Transverse colon (tissue), 4 donors: ENCODE data around the gene NFASC. TPM values are rescaled to one million over a fixed set of nuclear protein-coding genes. Genes with fewer than 3 reads are reported as not detected.

Experiments used
- DNase-seq: peaks from one replicate; pipeline ENCODE4 v3.0.0-alpha.2; 2019
- H3K27ac ChIP-seq, 4 donors: fragments of 200-600 bp; sonication (generic); 2 replicates each; pipeline ENCODE4 v1.5.1; 2016 to 2018; ENCODE audit warnings: inconsistent platforms in 4 of 4
- H3K27me3 ChIP-seq: fragments of 200-600 bp; sonication (generic); 2 replicates; pipeline ENCODE4 v1.5.1; 2017; ENCODE audit warnings: inconsistent platforms
- H3K36me3 ChIP-seq, 4 donors: fragments of 200-600 bp; sonication (generic); 2 replicates each; pipeline ENCODE4 v1.5.1; 2017 to 2019; ENCODE audit warnings: inconsistent platforms in 4 of 4
- H3K4me1 ChIP-seq, 4 donors: fragments of 200-600 bp; sonication (generic); 2 replicates each; pipeline ENCODE4 v1.5.1; 2017 to 2020; ENCODE audit warnings: inconsistent platforms in 4 of 4
- H3K4me3 ChIP-seq, 4 donors: fragments of 200-600 bp; sonication (generic); 1 replicate in 1 of 4; 2 replicates in 3 of 4; pipeline versions ENCODE4 v1.5.1 to v1.6.1; 2017 to 2019; ENCODE audit warnings: inconsistent platforms in 4 of 4
- H3K9me3 ChIP-seq, 2 donors: fragments of 200-600 bp; sonication (generic); 2 replicates each; pipeline ENCODE4 v1.5.1; 2017 to 2019; ENCODE audit warnings: inconsistent platforms in 2 of 2
- EP300 ChIP-seq: sonication (generic); formaldehyde crosslinking; IDR thresholded peaks from one replicate; pipeline ENCODE4 v1.6.1; 2017; ENCODE audit warnings: antibody characterized with exemption, low read depth
- POLR2A ChIP-seq: fragments of 450-650 bp; IDR thresholded peaks from one replicate; pipeline ENCODE4 v1.6.1; 2016; ENCODE audit warnings: antibody characterized with exemption, mild to moderate bottlenecking, moderate library complexity
- POLR2AphosphoS5 ChIP-seq, 3 donors: sonication (generic); formaldehyde crosslinking; IDR thresholded peaks; one replicate each; pipeline ENCODE4 v1.6.1; 2016; ENCODE audit warnings: antibody characterized with exemption in 3 of 3
- WGBS, 2 donors: methylation state at CpG; one replicate each; pipeline ENCODE4 v1.1.5; 2018; ENCODE audit warnings: low coverage in 1 of 2; 5-methylcytosine and 5-hydroxymethylcytosine counted together
- in situ Hi-C, 4 donors: fragments of 200-750 bp; cut with MboI; loops; one replicate each; pipeline versions ENCODE4 v1.15.0 to v1.15.1; 2017; ENCODE audit warnings: low sequenced_read_pairs in 3 of 4, low pct_ligation_motif_present in 1 of 4, low pct_unique_long_range_greater_than_20kb in 1 of 4
- intact Hi-C: fragments of 100-400 bp; cut with DNase I; formaldehyde crosslinking; loops from one replicate; pipeline ENCODE4 v1.15.1; 2023; ENCODE audit warnings: low total_unique reads
- total RNA-seq, 4 donors: library from RNA; depleted of rRNA; stranded (reverse); fragments of >200 nt; gene quantifications; one replicate each; pipeline ENCODE4 v1.1.0, GENCODE V29; 2016
- TF ChIP-seq, protein P1 (sequence below), 5 experiments: fragments of 200-600 bp in 3 of 5; fragments of 450-650 bp in 2 of 5; sonication (generic) in 3 of 5; IDR thresholded peaks; 1 replicate in 2 of 5; 2 replicates in 3 of 5; pipeline ENCODE4 v1.5.1; 2016 to 2017; ENCODE audit warnings: antibody characterized with exemption in 5 of 5, inconsistent platforms in 3 of 5, mild to moderate bottlenecking in 2 of 5, moderate library complexity in 1 of 5

Gene NFASC
- total RNA-seq, 4 donors from 2014 or later, result 11.3 to 48.8 (median 13.4) TPM

DNA sequence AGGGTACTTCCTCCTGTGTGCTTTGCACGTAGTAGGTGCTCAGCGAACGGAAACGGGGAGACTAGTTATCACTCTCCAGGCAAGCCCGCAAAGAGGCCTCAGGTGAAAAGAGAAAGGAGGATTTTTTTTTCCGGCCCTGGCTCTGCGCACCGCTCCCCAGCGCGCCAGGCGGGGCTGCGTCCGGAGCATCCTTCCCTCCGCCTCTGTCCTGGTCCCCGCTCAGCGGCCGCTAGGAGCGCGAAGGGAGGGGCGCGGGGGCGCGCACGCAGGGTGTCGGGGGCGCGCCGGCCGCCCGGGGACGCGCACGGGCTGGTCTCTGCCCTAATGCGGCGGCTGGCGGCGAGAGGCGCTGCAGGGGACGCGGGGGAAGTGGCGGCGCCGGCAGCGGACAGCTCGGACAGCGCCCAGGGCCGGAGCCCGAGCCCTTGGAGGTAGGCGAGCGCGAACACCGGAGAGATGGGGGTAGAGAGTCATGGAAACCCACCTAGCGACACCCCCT is 42.3 kb upstream of the NFASC start:
- TF ChIP-seq, protein P1, sequence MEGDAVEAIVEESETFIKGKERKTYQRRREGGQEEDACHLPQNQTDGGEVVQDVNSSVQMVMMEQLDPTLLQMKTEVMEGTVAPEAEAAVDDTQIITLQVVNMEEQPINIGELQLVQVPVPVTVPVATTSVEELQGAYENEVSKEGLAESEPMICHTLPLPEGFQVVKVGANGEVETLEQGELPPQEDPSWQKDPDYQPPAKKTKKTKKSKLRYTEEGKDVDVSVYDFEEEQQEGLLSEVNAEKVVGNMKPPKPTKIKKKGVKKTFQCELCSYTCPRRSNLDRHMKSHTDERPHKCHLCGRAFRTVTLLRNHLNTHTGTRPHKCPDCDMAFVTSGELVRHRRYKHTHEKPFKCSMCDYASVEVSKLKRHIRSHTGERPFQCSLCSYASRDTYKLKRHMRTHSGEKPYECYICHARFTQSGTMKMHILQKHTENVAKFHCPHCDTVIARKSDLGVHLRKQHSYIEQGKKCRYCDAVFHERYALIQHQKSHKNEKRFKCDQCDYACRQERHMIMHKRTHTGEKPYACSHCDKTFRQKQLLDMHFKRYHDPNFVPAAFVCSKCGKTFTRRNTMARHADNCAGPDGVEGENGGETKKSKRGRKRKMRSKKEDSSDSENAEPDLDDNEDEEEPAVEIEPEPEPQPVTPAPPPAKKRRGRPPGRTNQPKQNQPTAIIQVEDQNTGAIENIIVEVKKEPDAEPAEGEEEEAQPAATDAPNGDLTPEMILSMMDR (IDR thresholded peaks at IDR 0.05), result peak in 2 of 5 experiments; percentile 18 to 28
- peak in 1 of 3 donors; percentile 43 for TF ChIP-seq POLR2AphosphoS5 (IDR thresholded peaks at IDR 0.05)
- no peak for TF ChIP-seq POLR2A
- in situ Hi-C loops (no loop called here), intact Hi-C loops (no loop called here)
- DNase-seq, result peak; percentile 71
- peak overlapping the region; percentile 46 to 77 (median 68) for H3K27ac ChIP-seq
- no peaks in the 10 kb centered on the region for H3K36me3 ChIP-seq
- H3K4me3 ChIP-seq, result peak overlapping the region; percentile 25 to 49 (median 46)
- WGBS, 2 donors, result 4 to 7% methylated on average over 5 to 44 of the region's 53 CpGs
- H3K27me3 ChIP-seq, result peaks cover 16% of the 10 kb centered on the region
- peaks cover 0 to 21% (median 3%) of the 10 kb centered on the region in 4 donors for H3K4me1 ChIP-seq
- no peaks in the 10 kb centered on the region for H3K9me3 ChIP-seq

DNA sequence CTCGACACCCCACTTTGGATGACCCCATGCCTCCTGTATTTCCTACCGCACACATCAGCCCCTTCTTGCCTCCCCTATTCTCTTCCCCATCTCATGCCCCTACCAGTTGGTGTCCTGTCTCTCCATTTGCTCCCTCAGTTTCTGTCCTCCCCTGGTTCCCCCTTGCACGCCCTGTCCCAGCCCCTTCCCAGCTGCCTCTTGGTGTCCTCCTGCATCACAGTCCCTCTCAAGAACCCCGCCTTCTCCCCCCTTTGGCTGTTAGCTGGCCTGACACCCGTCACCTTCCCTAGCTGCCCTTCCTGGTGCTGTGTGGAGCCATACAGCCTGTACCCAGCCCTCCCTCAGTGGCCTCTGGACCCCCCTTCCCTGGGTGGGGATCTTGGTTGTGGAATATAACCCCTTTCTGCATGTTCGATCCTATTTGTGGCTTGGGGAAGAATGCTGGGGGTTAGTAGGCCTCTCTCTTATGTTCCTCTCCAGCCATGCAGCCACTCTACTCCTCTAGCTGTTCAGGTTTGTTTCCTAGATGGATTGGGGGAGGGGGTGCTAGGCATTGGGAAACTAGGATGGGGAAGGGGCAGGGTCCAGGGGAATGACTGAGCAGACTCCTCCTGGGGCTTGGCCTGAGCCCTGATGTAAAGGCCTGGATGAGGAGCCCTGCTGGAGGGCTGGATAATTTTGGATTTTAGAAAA is 41.4 kb upstream of the NFASC start:
- Histone ChIP-seq H3K4me1 (peaks cover 0 to 21% (median 3%) of the 10 kb centered on the region in 4 donors), H3K9me3 (no peaks in the 10 kb centered on the region), H3K27ac (peak overlapping the region; percentile 1 to 77 (median 68)), H3K36me3 (no peaks in the 10 kb centered on the region), H3K27me3 (peaks cover 16% of the 10 kb centered on the region), H3K4me3 (peak overlapping the region; percentile 25 to 49 (median 46))
- TF ChIP-seq, protein P1 (IDR thresholded peaks at IDR 0.05), result no peak
- no peak for TF ChIP-seq POLR2AphosphoS5 (IDR thresholded peaks at IDR 0.05)
- TF ChIP-seq EP300, result no peak
- no peak for TF ChIP-seq POLR2A
- WGBS, 2 donors, result 50 to 79% methylated on average over 3 to 6 of the region's 6 CpGs
- intact Hi-C loops, result no loop called here
- no peak for DNase-seq
- in situ Hi-C loops, result no loop called here

DNA sequence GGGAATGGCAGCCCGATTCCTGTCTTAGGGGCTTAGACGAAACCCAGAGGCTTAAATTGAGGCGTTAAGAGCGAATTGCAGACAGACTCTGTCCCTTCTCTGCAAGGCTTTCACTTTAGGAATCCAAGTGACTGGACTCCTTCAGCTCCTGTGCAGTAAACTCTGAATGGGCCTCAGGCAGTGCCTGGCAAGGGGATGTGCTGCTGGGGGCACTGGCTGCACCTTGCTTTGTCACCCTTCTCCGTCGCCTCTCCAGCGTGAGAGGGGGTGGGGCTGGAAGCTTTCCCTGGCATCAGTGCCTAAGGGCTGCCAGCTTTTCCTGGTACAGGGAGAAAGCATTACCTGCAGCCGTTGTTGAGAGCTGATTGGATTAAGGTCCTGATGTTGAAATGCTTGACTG is 39.9 kb upstream of the NFASC start:
- intact Hi-C loops, result no loop called here
- H3K4me3 ChIP-seq, result no peak overlapping the region
- H3K9me3 ChIP-seq, result no peaks in the 10 kb centered on the region
- TF ChIP-seq POLR2A, result no peak
- TF ChIP-seq, protein P1 (IDR thresholded peaks at IDR 0.05), result no peak
- TF ChIP-seq EP300, result no peak
- TF ChIP-seq POLR2AphosphoS5 (IDR thresholded peaks at IDR 0.05), result no peak
- H3K27me3 ChIP-seq, result peaks cover 16% of the 10 kb centered on the region
- no peaks in the 10 kb centered on the region for H3K36me3 ChIP-seq
- DNase-seq, result no peak
- H3K27ac ChIP-seq, result peak overlapping the region in 3 of 4 donors; percentile 22 to 77 (median 72)
- in situ Hi-C loops, result no loop called here
- H3K4me1 ChIP-seq, result peaks cover 0 to 21% (median 3%) of the 10 kb centered on the region in 4 donors
- 21 to 46% methylated on average over 5 to 8 of the region's 8 CpGs for WGBS, 2 donors

DNA sequence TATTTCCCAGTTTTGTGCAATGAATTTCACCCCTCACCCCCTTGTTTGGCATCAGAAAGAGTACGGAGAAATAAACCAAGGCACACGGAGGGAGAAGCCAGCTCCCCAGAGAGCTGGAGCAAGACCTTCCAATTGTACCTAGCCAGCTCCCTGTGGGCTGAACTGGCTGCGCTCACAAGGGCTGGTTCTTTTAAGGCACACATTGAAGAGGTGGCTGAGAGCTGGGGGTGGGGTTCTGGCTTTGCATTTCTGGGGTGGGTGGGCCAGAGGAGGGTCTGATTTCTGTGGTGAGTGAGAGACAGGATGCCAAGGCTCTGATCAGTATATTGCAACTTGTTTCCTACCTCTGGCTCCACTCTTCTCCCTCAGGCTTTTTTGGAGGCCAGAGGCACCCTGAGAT is 39.5 kb upstream of the NFASC start:
- Histone ChIP-seq H3K27ac (peak overlapping the region in 1 of 4 donors; percentile 22), H3K36me3 (no peaks in the 10 kb centered on the region), H3K27me3 (peaks cover 16% of the 10 kb centered on the region), H3K9me3 (no peaks in the 10 kb centered on the region), H3K4me1 (peaks cover 0 to 21% (median 3%) of the 10 kb centered on the region in 4 donors), H3K4me3 (no peak overlapping the region)
- 40 to 62% methylated on average over 1 to 3 of the region's 3 CpGs for WGBS, 2 donors
- no peak for DNase-seq
- no peak for TF ChIP-seq POLR2AphosphoS5 (IDR thresholded peaks at IDR 0.05)
- TF ChIP-seq EP300, result no peak
- no peak for TF ChIP-seq POLR2A
- TF ChIP-seq, protein P1 (IDR thresholded peaks at IDR 0.05), result no peak
- intact Hi-C loops (no loop called here), in situ Hi-C loops (no loop called here)
